Fibroblast of the aortic adventitia (primary cell): ENCODE measurements around the gene SLC23A2. TPM values are rescaled to one million over a fixed set of nuclear protein-coding genes. Genes with fewer than 3 reads are reported as not detected.

Experiments
- DNase-seq: peaks from one replicate; pipeline ENCODE4 v3.0.0-alpha.2; 2010; ENCODE audit warnings: low read depth
- H3K4me3 ChIP-seq: 2 replicates; pipeline ENCODE4 v1.5.1; 2011; ENCODE audit warnings: low read depth, mild to moderate bottlenecking, control low read depth, low read length, moderate library complexity
- total RNA-seq: library from RNA; depleted of rRNA; stranded (reverse); fragments of >200 nt; gene quantifications from 2 replicates; pipeline ENCODE4 v1.2.3, GENCODE V29; 2012; ENCODE audit warnings: low replicate concordance
- TF ChIP-seq, protein P1 (sequence below): IDR thresholded peaks from 2 replicates; pipeline ENCODE4 v1.5.1; 2011; ENCODE audit warnings: mild to moderate bottlenecking, low read length, control low read depth, inconsistent platforms; ENCODE audit not compliant: insufficient read depth

The SLC23A2 gene
- total RNA-seq, result 8.9 and 24.6 TPM in 2 replicates

- H3K4me3 ChIP-seq, result peak within 1 kb of the TSS; percentile 76
- DNase-seq, result no peak
- TF ChIP-seq, protein P1, sequence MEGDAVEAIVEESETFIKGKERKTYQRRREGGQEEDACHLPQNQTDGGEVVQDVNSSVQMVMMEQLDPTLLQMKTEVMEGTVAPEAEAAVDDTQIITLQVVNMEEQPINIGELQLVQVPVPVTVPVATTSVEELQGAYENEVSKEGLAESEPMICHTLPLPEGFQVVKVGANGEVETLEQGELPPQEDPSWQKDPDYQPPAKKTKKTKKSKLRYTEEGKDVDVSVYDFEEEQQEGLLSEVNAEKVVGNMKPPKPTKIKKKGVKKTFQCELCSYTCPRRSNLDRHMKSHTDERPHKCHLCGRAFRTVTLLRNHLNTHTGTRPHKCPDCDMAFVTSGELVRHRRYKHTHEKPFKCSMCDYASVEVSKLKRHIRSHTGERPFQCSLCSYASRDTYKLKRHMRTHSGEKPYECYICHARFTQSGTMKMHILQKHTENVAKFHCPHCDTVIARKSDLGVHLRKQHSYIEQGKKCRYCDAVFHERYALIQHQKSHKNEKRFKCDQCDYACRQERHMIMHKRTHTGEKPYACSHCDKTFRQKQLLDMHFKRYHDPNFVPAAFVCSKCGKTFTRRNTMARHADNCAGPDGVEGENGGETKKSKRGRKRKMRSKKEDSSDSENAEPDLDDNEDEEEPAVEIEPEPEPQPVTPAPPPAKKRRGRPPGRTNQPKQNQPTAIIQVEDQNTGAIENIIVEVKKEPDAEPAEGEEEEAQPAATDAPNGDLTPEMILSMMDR, result no peak
Measured at GRCh38 chr20:5001174-5002076, at the start of gene SLC23A2. Gene SLC23A2, minus strand, starts transcription at chr20:5001510. Its CDS starts 68,948 bp downstream, at chr20:4932562.

DNA sequence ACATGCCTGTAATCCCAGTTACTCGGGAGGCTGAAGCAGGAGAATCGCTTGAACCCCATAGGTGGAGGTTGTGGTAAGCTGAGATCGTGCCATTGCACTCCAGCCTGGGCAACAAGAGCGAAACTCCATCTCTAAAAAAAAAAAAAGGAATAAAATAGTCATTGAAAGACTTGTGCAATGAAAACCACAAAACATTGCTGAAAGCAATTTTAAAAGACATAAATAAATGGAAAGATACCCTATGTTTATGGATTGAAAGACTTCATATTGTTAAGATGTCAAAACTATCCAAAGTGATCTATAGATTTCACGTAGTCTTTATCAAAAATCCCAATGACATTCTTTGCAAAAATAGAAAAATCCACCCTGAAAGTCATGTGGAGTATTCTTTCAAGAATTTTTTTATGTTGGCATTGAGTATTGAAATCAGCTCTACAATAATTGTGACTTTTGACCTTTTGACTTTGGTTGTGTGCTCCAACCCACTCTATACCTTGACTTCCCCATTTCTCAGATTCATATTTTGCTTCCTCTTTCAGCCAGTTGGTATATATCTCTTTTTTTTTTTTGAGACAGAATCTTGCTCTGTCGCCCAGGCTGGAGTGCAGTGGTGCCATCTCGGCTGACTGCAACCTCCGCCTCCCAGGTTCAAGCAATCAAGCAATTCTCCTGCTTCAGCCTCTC is 45.5 kb upstream of the SLC23A2 start:
- DNase-seq, result no peak
- no peak overlapping the region for H3K4me3 ChIP-seq
- TF ChIP-seq, protein P1, result no peak

DNA sequence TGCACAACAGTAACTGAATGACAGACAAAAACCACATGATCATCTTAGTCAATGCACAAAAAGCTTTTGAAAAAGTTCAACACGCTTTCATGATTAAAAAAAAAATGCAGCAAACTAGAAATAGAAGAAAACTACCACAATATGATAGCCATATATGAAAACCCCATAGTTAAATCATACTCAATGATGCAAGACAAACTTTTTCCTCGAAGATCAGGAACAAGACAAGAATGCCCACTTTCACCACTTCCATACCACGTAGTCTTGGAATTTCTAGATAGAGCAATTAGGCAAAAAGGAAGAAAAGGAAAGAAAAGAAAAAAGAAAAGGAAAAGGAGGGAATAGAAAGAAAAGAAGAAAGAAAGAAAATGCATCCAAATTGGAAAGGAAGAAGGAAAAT is 44.6 kb upstream of the SLC23A2 start:
- TF ChIP-seq, protein P1, result no peak
- no peak for DNase-seq
- H3K4me3 ChIP-seq, result no peak overlapping the region

- no peak overlapping the region for H3K4me3 ChIP-seq
- TF ChIP-seq, protein P1, result no peak
- no peak for DNase-seq
Measured at GRCh38 chr20:5044075-5044620, 42.8 kb upstream of the SLC23A2 start.

- TF ChIP-seq, protein P1, result no peak
- DNase-seq, result peak; percentile 88
- no peak overlapping the region for H3K4me3 ChIP-seq
Measured at GRCh38 chr20:5041433-5041832, 40.1 kb upstream of the SLC23A2 start.

DNA sequence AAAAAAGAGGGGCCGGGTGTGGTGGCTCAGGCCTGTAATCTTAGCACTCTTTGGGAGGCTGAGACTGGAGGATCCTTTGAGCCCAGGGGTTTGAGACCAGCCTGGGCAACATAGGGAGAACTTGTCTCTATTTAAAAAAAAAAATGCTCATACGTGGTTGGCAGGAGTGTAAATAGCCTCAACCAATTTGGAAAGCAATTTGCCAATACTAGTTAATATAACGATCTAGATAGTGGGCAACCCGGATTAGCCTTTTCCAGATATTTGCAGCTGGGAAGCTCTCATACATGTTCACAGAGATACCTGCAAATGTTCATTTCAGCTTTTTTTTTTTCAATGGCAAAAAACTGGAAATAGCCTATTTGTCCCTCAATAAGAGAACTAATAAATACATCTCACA is 39.0 kb upstream of the SLC23A2 start:
- no peak for DNase-seq
- TF ChIP-seq, protein P1, result no peak

More for the DNA sequence above, 39.0 kb upstream of the SLC23A2 start:
- H3K4me3 ChIP-seq, result no peak overlapping the region
